Uterus (tissue), 4 donors: ENCODE results near the gene DDN. TPM values are rescaled to one million over a fixed set of nuclear protein-coding genes. Genes with fewer than 3 reads are reported as not detected.

Experiments
- DNase-seq, 2 donors: peaks; one replicate each; pipeline ENCODE4 v3.0.0-alpha.2; 2019 to 2020
- H3K27ac ChIP-seq, 2 donors: fragments of 200-600 bp; sonication (generic); 1 replicate in 1 of 2; 2 replicates in 1 of 2; pipeline ENCODE4 v1.5.1; 2016 to 2018
- H3K27me3 ChIP-seq, 2 donors: fragments of 200-600 bp; sonication (generic); one replicate each; pipeline ENCODE4 v1.5.1; 2018 to 2019; ENCODE audit warnings: control low read depth in 1 of 2
- H3K36me3 ChIP-seq, 2 donors: fragments of 200-600 bp; sonication (generic); one replicate each; pipeline ENCODE4 v1.5.1; 2019; ENCODE audit warnings: control low read depth in 1 of 2
- H3K4me1 ChIP-seq, 2 donors: fragments of 200-600 bp; sonication (generic); one replicate each; pipeline ENCODE4 v1.5.1; 2018 to 2019; ENCODE audit warnings: control low read depth in 1 of 2
- H3K4me3 ChIP-seq, 2 donors: fragments of 200-600 bp; sonication (generic); 1 replicate in 1 of 2; 2 replicates in 1 of 2; pipeline ENCODE4 v1.5.1; 2018 to 2019; ENCODE audit warnings: mild to moderate bottlenecking in 1 of 2
- H3K9me3 ChIP-seq, 2 donors: fragments of 200-600 bp; sonication (generic); one replicate each; pipeline ENCODE4 v1.5.1; 2019; ENCODE audit warnings: control low read depth in 1 of 2
- POLR2A ChIP-seq, 2 donors: fragments of 450-650 bp; IDR thresholded peaks; one replicate each; pipeline ENCODE4 v1.6.1; 2016; ENCODE audit warnings: antibody characterized with exemption in 2 of 2, mild to moderate bottlenecking in 1 of 2, moderate library complexity in 1 of 2
- intact Hi-C: fragments of 100-400 bp; cut with DNase I; formaldehyde crosslinking; loops from one replicate; pipeline ENCODE4 v1.15.1; 2023; ENCODE audit warnings: low total_unique reads
- total RNA-seq, 4 donors: library from RNA; depleted of rRNA in 3 of 4; stranded (reverse); fragments of >200 nt in 3 of 4; gene quantifications; one replicate each; pipeline versions ENCODE4 v1.1.0 to v1.2.4, GENCODE V29; 2014 to 2023
- TF ChIP-seq, protein P1 (sequence below), 4 experiments: fragments of 200-600 bp in 2 of 4; fragments of 450-650 bp in 2 of 4; sonication (generic) in 2 of 4; IDR thresholded peaks; one replicate each; pipeline ENCODE4 v1.5.1; 2016 to 2019; ENCODE audit warnings: antibody characterized with exemption in 4 of 4, mild to moderate bottlenecking in 2 of 4, moderate library complexity in 1 of 4
- donor health status: DM: yes; HTN: yes; CAD: no.

The DDN gene
- total RNA-seq, 4 donors from 2014 or later, result 0.18 TPM; not detected in 3

DNA sequence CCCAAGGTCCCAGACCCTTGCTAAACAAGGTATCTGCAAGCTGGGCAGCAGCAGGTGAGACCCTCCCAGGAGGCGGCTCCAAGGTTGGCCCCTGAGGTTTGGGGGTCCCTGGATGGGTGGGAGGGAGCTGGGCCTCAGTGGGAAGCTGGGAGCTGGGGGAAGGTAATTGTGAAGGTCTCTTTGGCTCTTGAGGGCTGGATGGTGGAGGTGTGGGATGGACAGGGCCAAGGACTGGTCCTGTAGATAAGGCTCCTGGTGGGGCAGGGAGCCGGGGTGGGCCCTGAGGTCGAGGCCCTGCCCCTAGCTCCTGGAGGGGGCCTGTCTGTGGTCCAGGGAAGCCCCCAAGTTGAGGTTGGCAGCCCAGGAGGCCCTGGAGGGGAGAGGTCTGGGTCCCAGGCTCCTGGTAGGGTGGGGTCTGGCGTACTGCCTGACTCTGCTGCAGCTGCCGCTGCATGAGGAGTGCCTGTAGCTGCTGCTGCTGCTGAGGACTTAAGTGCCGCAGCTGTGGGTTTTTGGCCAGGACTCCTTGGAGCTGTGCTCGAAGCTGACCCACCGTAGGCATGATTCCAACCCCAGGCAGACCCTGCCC is 32.5 kb upstream of the DDN start:
- TF ChIP-seq, protein P1, sequence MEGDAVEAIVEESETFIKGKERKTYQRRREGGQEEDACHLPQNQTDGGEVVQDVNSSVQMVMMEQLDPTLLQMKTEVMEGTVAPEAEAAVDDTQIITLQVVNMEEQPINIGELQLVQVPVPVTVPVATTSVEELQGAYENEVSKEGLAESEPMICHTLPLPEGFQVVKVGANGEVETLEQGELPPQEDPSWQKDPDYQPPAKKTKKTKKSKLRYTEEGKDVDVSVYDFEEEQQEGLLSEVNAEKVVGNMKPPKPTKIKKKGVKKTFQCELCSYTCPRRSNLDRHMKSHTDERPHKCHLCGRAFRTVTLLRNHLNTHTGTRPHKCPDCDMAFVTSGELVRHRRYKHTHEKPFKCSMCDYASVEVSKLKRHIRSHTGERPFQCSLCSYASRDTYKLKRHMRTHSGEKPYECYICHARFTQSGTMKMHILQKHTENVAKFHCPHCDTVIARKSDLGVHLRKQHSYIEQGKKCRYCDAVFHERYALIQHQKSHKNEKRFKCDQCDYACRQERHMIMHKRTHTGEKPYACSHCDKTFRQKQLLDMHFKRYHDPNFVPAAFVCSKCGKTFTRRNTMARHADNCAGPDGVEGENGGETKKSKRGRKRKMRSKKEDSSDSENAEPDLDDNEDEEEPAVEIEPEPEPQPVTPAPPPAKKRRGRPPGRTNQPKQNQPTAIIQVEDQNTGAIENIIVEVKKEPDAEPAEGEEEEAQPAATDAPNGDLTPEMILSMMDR (IDR thresholded peaks at IDR 0.05), result no peak
- no peak for TF ChIP-seq POLR2A (IDR thresholded peaks at IDR 0.05)
- H3K27me3 ChIP-seq, result no peaks in the 10 kb centered on the region
- H3K36me3 ChIP-seq, result no peaks in the 10 kb centered on the region
- intact Hi-C loops, result no loop called here
- no peaks in the 10 kb centered on the region for H3K4me1 ChIP-seq
- no peak overlapping the region for H3K27ac ChIP-seq
- peak in 1 of 2 donors; percentile 13 for DNase-seq
- H3K4me3 ChIP-seq, result no peak overlapping the region
- no peaks in the 10 kb centered on the region for H3K9me3 ChIP-seq

GRCh38 chr12:49030714-49031572 is 31.8 kb upstream of the DDN start:
- no peaks in the 10 kb centered on the region for H3K27me3 ChIP-seq
- no peaks in the 10 kb centered on the region for H3K9me3 ChIP-seq
- TF ChIP-seq, protein P1 (IDR thresholded peaks at IDR 0.05), result no peak
- TF ChIP-seq POLR2A (IDR thresholded peaks at IDR 0.05), result no peak
- no peaks in the 10 kb centered on the region for H3K36me3 ChIP-seq
- intact Hi-C loops, result no loop called here
- no peak overlapping the region for H3K4me3 ChIP-seq
- H3K4me1 ChIP-seq, result no peaks in the 10 kb centered on the region
- H3K27ac ChIP-seq, result no peak overlapping the region
- peak in 1 of 2 donors; percentile 15 for DNase-seq

DNA sequence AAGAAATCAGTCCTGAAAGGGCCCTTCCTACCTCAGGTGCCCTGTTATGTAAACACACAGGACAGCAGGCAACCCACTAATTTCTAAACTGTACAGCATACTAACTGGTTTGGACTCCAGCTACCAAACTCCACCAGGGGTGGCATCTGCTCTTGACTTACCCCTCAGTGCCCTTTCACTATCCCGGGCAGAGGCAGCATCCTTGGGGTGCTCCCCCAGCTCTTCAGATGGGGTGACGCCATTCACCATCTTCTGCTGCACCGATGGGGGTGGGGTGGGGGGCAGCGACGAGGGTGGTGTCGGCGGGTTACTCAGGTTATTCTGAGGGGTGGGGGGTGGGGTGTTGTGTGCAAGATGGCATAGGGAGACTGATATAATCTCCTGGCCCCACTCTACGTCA is 30.9 kb upstream of the DDN start:
- no peaks in the 10 kb centered on the region for H3K4me1 ChIP-seq
- TF ChIP-seq, protein P1 (IDR thresholded peaks at IDR 0.05), result no peak
- TF ChIP-seq POLR2A (IDR thresholded peaks at IDR 0.05), result no peak
- no peak overlapping the region for H3K27ac ChIP-seq
- no peak overlapping the region for H3K4me3 ChIP-seq
- H3K27me3 ChIP-seq, result no peaks in the 10 kb centered on the region
- H3K36me3 ChIP-seq, result no peaks in the 10 kb centered on the region
- H3K9me3 ChIP-seq, result no peaks in the 10 kb centered on the region
- intact Hi-C loops, result no loop called here
- DNase-seq, result peak in 1 of 2 donors; percentile 10

GRCh38 chr12:49028666-49029275 is 29.6 kb upstream of the DDN start:
- no peak overlapping the region for H3K27ac ChIP-seq
- no peak overlapping the region for H3K4me3 ChIP-seq
- H3K4me1 ChIP-seq, result no peaks in the 10 kb centered on the region
- intact Hi-C loops, result no loop called here
- no peak for TF ChIP-seq POLR2A (IDR thresholded peaks at IDR 0.05)
- TF ChIP-seq, protein P1 (IDR thresholded peaks at IDR 0.05), result no peak
- DNase-seq, result no peak
- no peaks in the 10 kb centered on the region for H3K27me3 ChIP-seq
- no peaks in the 10 kb centered on the region for H3K9me3 ChIP-seq
- H3K36me3 ChIP-seq, result no peaks in the 10 kb centered on the region
